ENCODE data around the gene HADHA.

HADHA gene

GRCh38 chr2:26195040-26195984, 49.1 kb downstream of the HADHA start:
- no peak for DNase-seq (ENCODE audit: low spot score)
- no peak for FAIRE-seq

DNA sequence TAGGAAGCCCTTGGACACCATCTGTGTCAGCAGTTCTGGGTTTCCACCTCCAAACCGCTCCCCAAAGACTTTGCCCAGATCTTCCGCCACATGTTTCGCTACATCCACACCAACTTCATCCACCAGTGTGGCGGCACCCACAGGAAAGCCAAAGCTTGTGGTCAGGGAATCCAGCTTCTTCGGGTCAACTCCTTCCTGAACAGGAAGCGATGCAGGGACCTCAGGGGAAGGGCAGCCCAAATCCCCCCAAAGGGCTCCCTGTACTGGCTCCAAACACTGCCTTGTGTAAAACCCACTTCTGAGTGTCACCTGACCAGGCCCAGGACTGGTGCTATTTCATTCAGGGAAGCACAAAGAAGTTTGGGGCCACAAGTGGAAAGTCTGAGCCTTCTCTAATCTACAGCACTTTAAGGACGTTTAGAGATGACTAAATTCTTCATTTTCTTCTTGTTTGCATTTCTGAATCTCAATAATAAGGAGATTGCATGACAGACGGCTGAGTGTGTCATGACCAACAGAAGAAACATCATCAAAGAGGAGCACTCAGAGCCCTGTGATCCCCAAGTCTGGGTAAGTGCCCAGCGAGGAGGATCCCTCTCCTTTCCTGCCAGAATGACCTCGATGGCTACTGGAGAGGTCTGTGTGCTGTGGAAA, 50.7 kb downstream of the HADHA start:
- no peak for DNase-seq (ENCODE audit: low spot score)
- FAIRE-seq = no peak

- FAIRE-seq (no peak), DNase-seq (ENCODE audit: low spot score) (no peak)
These were observed 52.9 kb downstream of the HADHA start for GRCh38 chr2:26191316-26192159.

GRCh38 chr2:26190369-26190768, 54.1 kb downstream of the HADHA start:
- FAIRE-seq (no peak), DNase-seq (ENCODE audit: low spot score) (no peak)

GRCh38 chr2:26189751-26190150, 54.7 kb downstream of the HADHA start:
- no peak for DNase-seq (ENCODE audit: low spot score)
- no peak for FAIRE-seq

DNA sequence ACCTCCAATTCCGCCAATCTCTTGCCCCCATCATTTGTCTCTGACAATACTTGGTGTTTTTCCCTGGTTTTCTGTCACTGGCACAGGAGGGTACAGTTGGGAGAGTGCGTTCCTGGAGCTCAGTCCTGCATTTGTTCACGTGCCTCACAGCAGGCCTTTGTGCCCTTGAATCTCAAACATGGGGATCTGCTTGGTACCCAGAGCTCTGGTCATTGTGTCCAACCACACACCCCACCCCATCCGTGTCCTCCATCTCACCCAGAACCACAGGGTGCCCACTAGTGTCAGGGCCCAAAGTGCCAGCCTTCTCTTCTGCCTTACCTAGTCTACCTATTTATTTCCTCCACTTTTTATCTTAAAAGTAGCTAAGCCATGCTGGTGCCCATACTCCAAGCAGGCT, 55.3 kb downstream of the HADHA start:
- DNase-seq (ENCODE audit: low spot score) (no peak), FAIRE-seq (no peak)

DNA sequence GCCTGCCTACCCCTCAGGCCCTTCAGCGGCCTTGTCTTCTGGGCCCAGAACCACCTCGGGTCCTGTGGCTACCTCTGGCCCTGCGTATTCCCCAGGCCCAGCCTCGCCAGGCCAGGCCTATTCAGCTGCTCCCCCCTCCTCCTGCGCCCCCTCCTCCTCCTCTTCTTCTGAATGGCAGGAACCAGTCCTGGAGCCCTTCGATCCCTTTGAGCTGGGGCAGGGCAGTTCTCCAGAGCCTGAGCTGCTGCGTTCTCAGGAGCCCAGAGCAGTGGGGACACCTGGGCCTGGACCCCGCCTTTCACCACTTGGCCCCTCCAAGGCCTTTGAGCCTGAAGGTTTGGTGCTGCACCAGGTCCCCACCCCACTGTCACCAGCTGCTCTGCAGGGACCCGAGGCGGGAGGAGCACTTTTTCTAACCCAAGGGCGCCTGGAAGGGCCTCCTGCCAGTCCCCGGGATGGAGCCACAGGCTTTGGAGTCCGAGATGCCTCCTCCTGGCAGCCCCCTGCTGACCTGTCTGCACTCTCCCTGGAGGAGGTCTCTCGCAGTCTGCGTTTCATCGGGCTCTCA, 56.8 kb downstream of the HADHA start:
- no peak for FAIRE-seq

GRCh38 chr2:26187114-26187513, 57.3 kb downstream of the HADHA start:
- DNase-seq (ENCODE audit: low spot score) = no peak
- no peak for FAIRE-seq

More for the DNA sequence above, 56.8 kb downstream of the HADHA start:
- no peak for DNase-seq (ENCODE audit: low spot score)

DNA sequence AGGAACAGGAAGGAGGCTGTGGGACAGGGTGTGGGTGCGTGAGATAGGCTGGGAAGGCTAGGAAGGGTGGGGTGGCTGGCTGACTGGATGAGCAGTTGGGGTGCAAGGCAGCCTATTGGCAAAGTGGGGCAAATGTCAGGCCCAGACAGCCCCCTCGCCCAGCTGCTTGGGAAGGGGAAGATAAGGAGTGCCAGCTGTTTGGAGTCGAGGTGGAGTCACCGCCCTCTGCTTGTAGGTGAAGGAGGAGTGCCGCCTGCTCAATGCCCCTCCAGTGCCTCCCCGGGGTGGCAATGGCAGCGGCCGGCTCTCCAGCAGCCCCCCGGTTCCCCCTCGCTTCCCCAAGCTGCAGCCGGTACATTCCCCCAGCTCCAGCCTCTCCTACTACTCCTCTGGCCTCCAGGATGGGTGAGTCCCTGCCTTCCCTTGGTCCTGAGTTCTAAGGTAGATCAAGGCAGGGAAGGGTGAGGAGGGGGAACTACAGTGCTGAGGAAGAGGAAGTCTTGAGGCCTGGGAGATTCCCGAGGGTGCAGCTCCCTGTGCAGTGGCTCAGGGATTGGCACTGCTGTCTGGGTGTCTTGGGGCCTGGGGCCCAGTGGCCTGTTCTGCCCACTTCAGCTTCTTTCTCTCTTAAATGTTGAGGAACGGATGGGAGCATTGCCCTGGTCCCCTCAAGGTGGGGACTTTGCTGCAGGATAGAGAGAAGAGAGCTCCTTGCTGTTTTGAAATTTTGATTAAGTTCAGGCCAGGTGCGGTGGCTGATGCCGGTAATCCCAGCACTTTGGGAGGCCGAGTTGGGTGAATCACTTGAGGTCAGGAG, 58.3 kb downstream of the HADHA start:
- FAIRE-seq = no peak
- DNase-seq (ENCODE audit: low spot score) = no peak

DNA sequence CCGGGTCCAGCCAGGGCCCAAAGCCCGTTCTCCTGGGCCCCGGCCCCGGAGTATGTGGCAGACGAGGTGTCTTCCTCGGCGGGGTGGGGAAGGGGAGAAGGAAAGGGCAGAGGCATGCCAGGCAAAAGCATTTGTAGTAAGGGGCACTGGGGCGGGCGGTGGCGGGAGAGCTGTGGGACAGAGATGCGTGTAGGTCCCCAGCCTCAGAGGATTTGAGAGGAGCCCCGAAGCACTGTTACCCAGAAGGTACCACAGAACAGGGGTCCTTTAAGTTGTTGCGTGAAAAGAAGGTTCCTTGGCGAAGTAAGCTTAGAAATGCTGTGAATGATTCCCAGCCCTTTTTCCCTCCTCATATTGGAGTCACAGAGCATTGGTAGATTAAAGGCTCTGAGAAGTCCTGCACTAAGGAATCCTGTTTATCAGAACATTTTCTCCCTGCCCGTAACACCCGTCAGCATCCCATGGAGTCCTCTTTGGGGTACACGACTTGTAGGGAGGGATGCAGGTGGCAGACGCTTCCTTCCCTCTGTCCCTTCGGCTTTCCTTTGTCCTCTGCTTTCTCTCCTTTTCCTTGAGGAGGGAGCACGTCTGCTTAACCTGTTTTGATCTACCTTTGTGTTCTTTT, 59.0 kb downstream of the HADHA start:
- FAIRE-seq = no peak

GRCh38 chr2:26184555-26185303, 59.7 kb downstream of the HADHA start:
- FAIRE-seq = no peak
- peak; percentile 29 for DNase-seq (ENCODE audit: low spot score)

More for the DNA sequence above, 59.0 kb downstream of the HADHA start:
- DNase-seq (ENCODE audit: low spot score) = no peak

DNA sequence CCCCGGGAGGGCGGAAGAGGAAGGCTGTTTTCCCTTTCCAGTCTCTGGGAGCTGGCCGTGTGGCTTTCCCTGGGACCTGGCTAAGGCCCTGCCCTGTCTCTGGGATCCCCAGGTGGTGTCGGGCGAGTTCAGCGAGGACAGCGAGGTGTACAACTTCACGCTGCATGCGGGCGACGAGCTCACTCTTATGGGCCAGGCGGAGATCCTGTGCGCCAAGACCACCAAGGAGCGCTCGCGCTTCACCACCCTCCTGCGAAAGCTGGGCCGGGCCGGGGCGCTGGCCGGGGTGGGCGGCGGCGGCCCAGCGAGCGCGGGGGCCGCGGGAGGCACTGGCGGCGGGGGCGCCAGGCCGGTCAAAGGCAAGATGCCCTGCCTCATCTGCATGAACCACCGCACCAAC, 60.3 kb downstream of the HADHA start:
- no peak for FAIRE-seq
- DNase-seq (ENCODE audit: low spot score) = no peak

- DNase-seq (ENCODE audit: low spot score) (no peak), FAIRE-seq (no peak)
These were observed 61.4 kb downstream of the HADHA start for GRCh38 chr2:26182887-26183630.

- DNase-seq (ENCODE audit: low spot score) = no peak
- no peak for FAIRE-seq
These were observed 62.0 kb downstream of the HADHA start for GRCh38 chr2:26182441-26182840.

DNA sequence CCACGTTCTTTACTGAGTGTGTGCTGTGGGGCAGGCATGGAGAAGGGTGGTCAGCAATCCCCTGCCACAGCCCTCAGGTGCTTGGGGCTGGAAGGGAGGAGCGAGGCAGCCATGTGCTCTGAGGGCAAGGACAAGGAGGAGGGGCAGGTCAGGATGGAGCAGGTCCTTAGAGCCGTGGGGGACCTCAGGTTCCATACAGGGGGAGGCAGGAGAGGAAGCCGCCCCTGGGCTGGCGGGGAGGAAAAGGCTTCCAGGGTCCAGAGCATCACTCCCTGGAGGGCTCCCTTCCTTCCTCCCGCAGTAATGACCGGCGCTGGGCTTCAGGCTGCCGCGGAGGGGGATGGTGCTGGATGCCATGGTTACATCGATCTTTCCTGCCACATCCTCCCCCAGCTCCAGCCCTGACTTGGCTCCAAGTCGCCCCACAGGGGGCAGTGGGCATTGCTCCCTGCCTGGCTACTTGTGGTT, 65.0 kb downstream of the HADHA start:
- FAIRE-seq (no peak), DNase-seq (ENCODE audit: low spot score) (no peak)

- FAIRE-seq (no peak), DNase-seq (ENCODE audit: low spot score) (no peak)
These were observed 65.5 kb downstream of the HADHA start for GRCh38 chr2:26178746-26179436.

DNA sequence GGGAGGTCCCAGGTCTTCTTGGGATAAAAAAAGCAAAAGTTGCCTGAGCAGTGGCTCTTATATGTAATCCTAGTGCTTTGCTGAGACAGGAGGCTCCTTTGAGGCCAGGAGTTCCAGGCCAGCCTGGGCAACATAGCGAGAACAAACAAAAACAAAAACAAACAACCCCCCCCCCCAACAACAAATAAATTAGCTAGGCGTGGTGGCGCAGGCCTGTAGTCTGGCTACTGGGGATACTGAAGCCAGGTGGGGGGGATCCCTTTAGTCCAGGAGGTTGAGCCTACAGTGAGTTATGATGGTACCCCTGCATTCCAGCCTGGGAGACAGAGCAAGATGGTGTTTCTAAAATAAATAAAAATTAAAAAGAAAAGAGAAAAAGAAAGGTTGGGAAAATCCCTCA, 66.2 kb downstream of the HADHA start:
- FAIRE-seq (no peak), DNase-seq (ENCODE audit: low spot score) (no peak)

GRCh38 chr2:26177122-26177521, 67.3 kb downstream of the HADHA start:
- FAIRE-seq = no peak

More at GRCh38 chr2:26177122-26177521, 67.3 kb downstream of the HADHA start:
- no peak for DNase-seq (ENCODE audit: low spot score)

Measured in RCC 7860 (cell line).